CD4-positive, alpha-beta T cell (primary cell): Measurements from ENCODE around the gene IFNAR2. TPM values are rescaled to one million over a fixed set of nuclear protein-coding genes. Genes with fewer than 3 reads are reported as not detected.
A peak's percentile ranks its signal among the peaks of the same experiment; 100 is the strongest.

Experiments used
- ATAC-seq: fragments of 200-7000 bp; cut with Tn5 transposase; one replicate; pipeline ENCODE4 v1.10.0; 2022; ENCODE audit warnings: mild to moderate bottlenecking; ENCODE audit not compliant: poor library complexity
- CTCF ChIA-PET: fragments of 350-600 bp; sonication (Branson Sonifier 250); formaldehyde crosslinking; loops from one replicate; lab custom pipeline; 2021; ENCODE audit warnings: antibody characterized with exemption, inconsistent platforms; lab: Charles Lee
- POLR2A ChIA-PET: fragments of 350-600 bp; sonication (Branson Sonifier 250); formaldehyde crosslinking; loops from one replicate; lab custom pipeline; 2021; ENCODE audit warnings: antibody characterized with exemption, inconsistent platforms; lab: Charles Lee
- DNase-seq, 14 experiments: peaks; one replicate each; pipeline ENCODE4 v3.0.0-alpha.2; 2013 to 2020; ENCODE audit warnings: mixed read lengths in 2 of 14
- H3K27ac ChIP-seq, 2 donors: one replicate each; pipeline versions ENCODE4 v1.5.1 to v1.7.0; 2013; ENCODE audit warnings: low read length in 2 of 2, low read depth in 1 of 2, mild to moderate bottlenecking in 1 of 2
- H3K27me3 ChIP-seq, 2 experiments: 1 replicate in 1 of 2; 2 replicates in 1 of 2; pipeline versions ENCODE4 v1.6.1 to v1.7.0; 2013; ENCODE audit warnings: low read length in 2 of 2, control low read depth in 1 of 2, mild to moderate bottlenecking in 1 of 2, moderate library complexity in 1 of 2; ENCODE audit not compliant: insufficient read depth in 2 of 2, control insufficient read depth in 1 of 2
- H3K36me3 ChIP-seq: one replicate; pipeline ENCODE4 v1.6.1; 2013; ENCODE audit warnings: low read length, control low read depth; ENCODE audit not compliant: insufficient read depth
- H3K4me1 ChIP-seq: one replicate; pipeline ENCODE4 v1.6.1; 2013; ENCODE audit warnings: low read length, control low read depth; ENCODE audit not compliant: insufficient read depth
- H3K4me3 ChIP-seq: one replicate; pipeline ENCODE4 v1.5.1; 2013; ENCODE audit warnings: mild to moderate bottlenecking, low read length, moderate library complexity
- H3K9me3 ChIP-seq, 2 experiments: 1 replicate in 1 of 2; 2 replicates in 1 of 2; pipeline versions ENCODE4 v1.6.1 to v1.7.0; 2013; ENCODE audit warnings: low read length in 2 of 2, mild to moderate bottlenecking in 2 of 2, control low read depth in 1 of 2, moderate library complexity in 1 of 2; ENCODE audit not compliant: control insufficient read depth in 1 of 2, insufficient read depth in 1 of 2
- H3K27ac Mint-ChIP-seq: one replicate; pipeline ENCODE4 v1.8.0; 2020; ENCODE audit warnings: mixed read lengths
- H3K27me3 Mint-ChIP-seq: one replicate; pipeline ENCODE4 v1.8.0; 2021; ENCODE audit warnings: mixed read lengths
- H3K36me3 Mint-ChIP-seq: one replicate; pipeline ENCODE4 v1.8.0; 2021; ENCODE audit warnings: low read depth, mixed read lengths
- H3K4me1 Mint-ChIP-seq: one replicate; pipeline ENCODE4 v1.8.0; 2021; ENCODE audit warnings: low read depth, mixed read lengths
- H3K4me3 Mint-ChIP-seq: one replicate; pipeline ENCODE4 v1.8.0; 2020; ENCODE audit warnings: mild to moderate bottlenecking, mixed read lengths
- H3K9me3 Mint-ChIP-seq: one replicate; pipeline ENCODE4 v1.8.0; 2020; ENCODE audit warnings: mixed read lengths
- intact Hi-C, 2 experiments: fragments of 100-400 bp; cut with DNase I in 1 of 2; cut with micrococcal nuclease in 1 of 2; formaldehyde crosslinking; loops; one replicate each; pipeline versions ENCODE4 v1.15.1 to v1.9.0; 2023 to 2025; cut with DNase I, micrococcal nuclease
- total RNA-seq, 174 experiments: library from RNA in 2 of 174; stranded (reverse) in 2 of 174; gene quantifications; one replicate each; pipeline ENCODE4 v1.2.3 and lab custom pipeline; 2021 to 2026
- TF ChIP-seq, protein P1 (sequence below): fragments of 200-600 bp; IDR thresholded peaks from one replicate; pipeline ENCODE4 v1.8.0; 2022; ENCODE audit warnings: antibody characterized with exemption, mild to moderate bottlenecking

Gene IFNAR2
- total RNA-seq, 2 experiments from 2014 or later, result 26.6 to 28.2 TPM

DNA sequence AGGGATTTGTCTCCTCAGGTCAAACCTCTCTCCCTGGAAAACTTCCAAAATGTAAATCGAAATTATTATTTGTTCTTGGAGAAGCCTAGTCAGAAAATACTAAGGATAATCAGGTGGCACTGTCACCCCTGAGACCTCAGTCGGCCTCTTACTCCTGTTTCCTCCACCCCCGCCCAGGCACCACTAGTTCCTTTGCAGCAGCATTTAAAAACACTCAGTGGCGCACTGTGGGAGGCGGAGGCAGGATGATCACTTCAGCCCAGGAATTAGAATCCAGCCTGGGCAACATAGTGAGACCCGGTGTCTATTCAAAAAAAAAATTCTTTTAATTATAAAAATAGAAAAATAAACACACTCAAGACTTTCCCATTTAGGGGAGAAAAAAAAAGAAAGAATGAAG lies 18.0 kb upstream of the IFNAR2 start:
- Mint-ChIP-seq H3K36me3 (no peaks in the 10 kb centered on the region), H3K27me3 (no peaks in the 10 kb centered on the region), H3K27ac (peak overlapping the region; percentile 84), H3K4me1 (peaks cover 86% of the 10 kb centered on the region), H3K9me3 (peaks cover 2% of the 10 kb centered on the region), H3K4me3 (no peak overlapping the region)
- intact Hi-C loops, result no loop called here
- H3K4me1 ChIP-seq, result peaks cover 74% of the 10 kb centered on the region
- CTCF ChIA-PET, result no interaction called here
- ATAC-seq (no peak), DNase-seq (peak in 2 of 14 experiments; percentile 14 to 54)
- peak overlapping the region; percentile 35 to 47 for H3K27ac ChIP-seq
- H3K9me3 ChIP-seq, result no peaks in the 10 kb centered on the region
- no peaks in the 10 kb centered on the region for H3K36me3 ChIP-seq
- POLR2A ChIA-PET, result interaction anchor here (0.8 to 2.5 kb wide), 3 partner anchors 19 to 150 kb away, joined by 4 to 9 read pairs (median 4); partner anchors contain the start of gene IFNAR1
- H3K4me3 ChIP-seq, result no peak overlapping the region
- TF ChIP-seq, protein P1, sequence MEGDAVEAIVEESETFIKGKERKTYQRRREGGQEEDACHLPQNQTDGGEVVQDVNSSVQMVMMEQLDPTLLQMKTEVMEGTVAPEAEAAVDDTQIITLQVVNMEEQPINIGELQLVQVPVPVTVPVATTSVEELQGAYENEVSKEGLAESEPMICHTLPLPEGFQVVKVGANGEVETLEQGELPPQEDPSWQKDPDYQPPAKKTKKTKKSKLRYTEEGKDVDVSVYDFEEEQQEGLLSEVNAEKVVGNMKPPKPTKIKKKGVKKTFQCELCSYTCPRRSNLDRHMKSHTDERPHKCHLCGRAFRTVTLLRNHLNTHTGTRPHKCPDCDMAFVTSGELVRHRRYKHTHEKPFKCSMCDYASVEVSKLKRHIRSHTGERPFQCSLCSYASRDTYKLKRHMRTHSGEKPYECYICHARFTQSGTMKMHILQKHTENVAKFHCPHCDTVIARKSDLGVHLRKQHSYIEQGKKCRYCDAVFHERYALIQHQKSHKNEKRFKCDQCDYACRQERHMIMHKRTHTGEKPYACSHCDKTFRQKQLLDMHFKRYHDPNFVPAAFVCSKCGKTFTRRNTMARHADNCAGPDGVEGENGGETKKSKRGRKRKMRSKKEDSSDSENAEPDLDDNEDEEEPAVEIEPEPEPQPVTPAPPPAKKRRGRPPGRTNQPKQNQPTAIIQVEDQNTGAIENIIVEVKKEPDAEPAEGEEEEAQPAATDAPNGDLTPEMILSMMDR, result no peak
- no peaks in the 10 kb centered on the region for H3K27me3 ChIP-seq

DNA sequence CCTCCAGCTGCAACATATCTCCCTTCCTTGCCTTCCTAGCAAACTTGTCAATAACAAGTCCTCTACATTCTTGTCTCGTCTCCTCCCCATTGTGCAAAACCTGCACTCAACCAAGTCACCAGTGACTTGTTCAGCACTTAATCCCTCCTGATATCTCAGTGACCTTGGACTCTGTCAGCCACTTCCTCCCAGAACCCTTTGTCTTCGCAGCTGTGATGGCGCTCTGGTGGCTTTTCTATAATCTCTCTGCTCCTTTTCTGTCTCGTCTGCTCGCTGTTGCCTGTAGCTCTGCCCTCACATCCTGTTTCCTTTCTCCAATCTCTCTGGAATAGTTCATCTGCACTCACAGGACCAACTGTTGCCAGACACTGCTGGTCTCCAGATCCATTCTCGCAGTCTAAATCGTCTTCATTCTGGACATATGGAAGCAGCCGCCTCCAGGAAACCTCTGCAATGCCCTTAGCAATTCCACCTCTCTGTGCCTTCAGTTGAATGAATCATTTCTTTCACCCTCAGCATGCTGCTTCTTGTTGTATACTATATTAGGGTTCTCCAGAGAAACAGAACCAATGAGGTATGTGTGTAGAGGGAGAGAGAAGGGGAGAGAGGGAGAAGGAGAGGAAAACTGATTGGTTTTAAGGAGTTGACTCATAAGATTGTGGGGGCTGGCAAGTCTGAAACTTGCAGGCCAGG lies 17.4 kb upstream of the IFNAR2 start:
- H3K4me3 Mint-ChIP-seq, result peak overlapping the region; percentile 65
- ChIA-PET CTCF (interaction anchor here (1.2 kb wide), 1 partner anchor 149 kb away, joined by 4 read pairs; no protein-coding TSS in a partner anchor), POLR2A (interaction anchor here (0.8 to 2.5 kb wide), 4 partner anchors 19 to 149 kb away, joined by 4 to 9 read pairs (median 4); partner anchors contain the start of gene IFNAR1)
- Histone ChIP-seq H3K27me3 (no peaks in the 10 kb centered on the region), H3K9me3 (no peaks in the 10 kb centered on the region), H3K27ac (peak overlapping the region; percentile 35 to 47), H3K4me3 (no peak overlapping the region), H3K36me3 (no peaks in the 10 kb centered on the region), H3K4me1 (peaks cover 74% of the 10 kb centered on the region)
- intact Hi-C loops, result no loop called here
- H3K36me3 Mint-ChIP-seq, result no peaks in the 10 kb centered on the region
- peaks cover 84% of the 10 kb centered on the region for H3K4me1 Mint-ChIP-seq
- TF ChIP-seq, protein P1, result no peak
- DNase-seq (peak in 5 of 14 experiments; percentile 22 to 59 (median 48)), ATAC-seq (peak; percentile 42)
- H3K9me3 Mint-ChIP-seq, result peaks cover 2% of the 10 kb centered on the region
- peak overlapping the region; percentile 84 for H3K27ac Mint-ChIP-seq
- H3K27me3 Mint-ChIP-seq, result no peaks in the 10 kb centered on the region

DNA sequence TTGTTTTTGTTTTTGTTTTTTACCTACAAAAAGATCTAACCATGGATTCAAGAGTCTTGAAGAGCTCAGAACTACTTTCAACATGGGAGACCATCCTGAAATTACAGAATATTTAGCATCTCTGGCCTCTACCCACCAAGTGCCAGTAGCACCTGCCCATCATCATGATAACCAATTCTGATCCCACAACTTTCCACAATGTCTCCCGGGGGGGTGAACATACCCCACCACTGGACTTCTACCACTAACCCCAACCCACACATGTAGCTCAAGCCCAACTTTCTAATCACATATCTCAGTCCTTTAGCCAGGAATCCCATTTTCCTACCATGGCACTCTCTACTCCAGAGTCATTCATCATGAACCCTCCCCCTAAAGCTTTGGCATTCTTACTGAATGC lies 15.7 kb upstream of the IFNAR2 start:
- TF ChIP-seq, protein P1, result no peak
- DNase-seq (no peak), ATAC-seq (no peak)
- POLR2A ChIA-PET, result interaction anchor here (0.9 to 1.1 kb wide), 2 partner anchors 9 to 52 kb away, joined by 3 to 5 read pairs; partner anchors contain the start of gene IL10RB
- intact Hi-C loops, result no loop called here
- Histone ChIP-seq H3K9me3 (no peaks in the 10 kb centered on the region), H3K36me3 (no peaks in the 10 kb centered on the region), H3K4me1 (peaks cover 81% of the 10 kb centered on the region), H3K27me3 (no peaks in the 10 kb centered on the region), H3K4me3 (no peak overlapping the region), H3K27ac (peak overlapping the region in 1 of 2 donors; percentile 35)
- Mint-ChIP-seq H3K4me1 (peaks cover 88% of the 10 kb centered on the region), H3K27me3 (no peaks in the 10 kb centered on the region), H3K4me3 (peak overlapping the region; percentile 4), H3K9me3 (peaks cover 5% of the 10 kb centered on the region), H3K36me3 (no peaks in the 10 kb centered on the region), H3K27ac (peak overlapping the region; percentile 84)
- CTCF ChIA-PET, result interaction anchor here (1.3 kb wide), 1 partner anchor 17 kb away, joined by 3 read pairs; no protein-coding TSS in a partner anchor
